ENCODE data around the gene CCT7. TPM values are rescaled to one million over a fixed set of nuclear protein-coding genes. Genes with fewer than 3 reads are reported as not detected.

CCT7 gene
- total and polyA plus RNA-seq, 4 donors = 128 to 157 (median 143) TPM

- ATAC-seq (ENCODE audit: low FRiP score) (no peak), DNase-seq (no peak)
- peaks cover 0 to 3% of the 10 kb centered on the region in 2 donors for H3K27me3 ChIP-seq (ENCODE audit: control insufficient read depth in 1 of 2, insufficient read depth in 2 of 2, low read length in 1 of 2)
- H3K36me3 ChIP-seq (ENCODE audit: control insufficient read depth in 1 of 2, insufficient read depth in 2 of 2, low read length in 1 of 2) = no peaks in the 10 kb centered on the region
- no peak overlapping the region for H3K27ac ChIP-seq (ENCODE audit: low read depth in 1 of 2, low read length in 2 of 2)
- no peak overlapping the region for H3K4me3 ChIP-seq (ENCODE audit: low read length in 2 of 2)
- intact Hi-C loops (cut with DNase I) = no loop called here
- WGBS, 2 donors = 5 to 6% methylated on average over 82 to 113 of the region's 113 CpGs
- no peaks in the 10 kb centered on the region for H3K4me1 ChIP-seq (ENCODE audit: control insufficient read depth in 1 of 2, insufficient read depth in 2 of 2, low read length in 2 of 2)
- H3K9me3 ChIP-seq (ENCODE audit: control insufficient read depth, low read length) = peaks cover 3% of the 10 kb centered on the region
These were observed 35.0 kb downstream of the CCT7 start for GRCh38 chr2:73268830-73269685.

DNA sequence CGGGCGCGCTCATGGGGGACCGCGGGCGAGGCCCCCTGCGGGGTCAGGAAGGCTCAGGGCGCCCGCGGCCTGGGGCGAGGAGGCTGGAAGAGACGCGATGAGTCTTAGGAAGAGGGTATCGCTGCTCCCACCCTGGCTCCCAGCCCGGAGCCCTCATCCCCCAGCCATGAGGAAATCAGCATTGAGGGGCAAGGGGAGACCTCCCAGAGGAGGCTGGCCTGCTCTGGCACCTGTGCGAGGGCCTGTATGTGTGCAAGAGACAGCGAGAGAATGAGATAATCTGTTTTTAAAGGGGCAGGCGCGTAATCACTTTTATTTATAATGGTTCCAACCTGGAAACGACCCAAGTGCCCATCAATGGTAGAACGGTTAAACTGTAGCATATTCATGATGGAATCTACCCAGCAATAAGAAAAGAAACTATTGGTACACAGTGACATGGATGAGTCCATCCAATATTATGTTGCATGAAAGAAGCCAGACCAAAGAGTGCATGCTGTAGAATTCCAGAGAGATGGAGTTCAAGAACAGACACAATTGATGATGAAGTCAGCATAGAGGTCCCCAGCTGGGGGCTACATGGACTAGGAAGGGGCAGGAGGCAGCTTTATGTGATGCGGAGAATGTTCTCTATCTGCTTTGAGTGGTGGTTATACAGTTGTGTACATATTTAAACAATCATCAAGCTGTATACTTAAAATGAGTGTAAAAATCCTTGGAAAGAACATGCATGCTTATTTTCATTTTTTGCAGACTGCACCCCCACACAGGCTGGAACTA, 35.8 kb downstream of the CCT7 start:
- Histone ChIP-seq H3K27ac (ENCODE audit: low read depth in 1 of 2, low read length in 2 of 2) (no peak overlapping the region), H3K4me3 (ENCODE audit: low read length in 2 of 2) (no peak overlapping the region), H3K27me3 (ENCODE audit: control insufficient read depth in 1 of 2, insufficient read depth in 2 of 2, low read length in 1 of 2) (peaks cover 0 to 4% of the 10 kb centered on the region in 2 donors), H3K9me3 (ENCODE audit: control insufficient read depth, low read length) (peaks cover 3% of the 10 kb centered on the region), H3K4me1 (ENCODE audit: control insufficient read depth in 1 of 2, insufficient read depth in 2 of 2, low read length in 2 of 2) (no peaks in the 10 kb centered on the region), H3K36me3 (ENCODE audit: control insufficient read depth in 1 of 2, insufficient read depth in 2 of 2, low read length in 1 of 2) (no peaks in the 10 kb centered on the region)
- ATAC-seq (ENCODE audit: low FRiP score) (no peak), DNase-seq (no peak)
- 19 to 25% methylated on average over 16 to 22 of the region's 22 CpGs for WGBS, 2 donors
- intact Hi-C loops (cut with DNase I) = no loop called here

- no peak for DNase-seq
- intact Hi-C loops (cut with DNase I) = no loop called here
- Histone ChIP-seq H3K27me3 (ENCODE audit: control insufficient read depth in 1 of 2, insufficient read depth in 2 of 2, low read length in 1 of 2) (peaks cover 0 to 4% of the 10 kb centered on the region in 2 donors), H3K27ac (ENCODE audit: low read depth in 1 of 2, low read length in 2 of 2) (no peak overlapping the region), H3K4me1 (ENCODE audit: control insufficient read depth in 1 of 2, insufficient read depth in 2 of 2, low read length in 2 of 2) (no peaks in the 10 kb centered on the region), H3K4me3 (ENCODE audit: low read length in 2 of 2) (no peak overlapping the region), H3K36me3 (ENCODE audit: control insufficient read depth in 1 of 2, insufficient read depth in 2 of 2, low read length in 1 of 2) (no peaks in the 10 kb centered on the region), H3K9me3 (ENCODE audit: control insufficient read depth, low read length) (peaks cover 3% of the 10 kb centered on the region)
- ATAC-seq (ENCODE audit: low FRiP score) = no peak
- 75 to 76% methylated on average over 1 of the region's 1 CpG for WGBS, 2 donors
These were observed 38.2 kb downstream of the CCT7 start for GRCh38 chr2:73272270-73272669.

DNA sequence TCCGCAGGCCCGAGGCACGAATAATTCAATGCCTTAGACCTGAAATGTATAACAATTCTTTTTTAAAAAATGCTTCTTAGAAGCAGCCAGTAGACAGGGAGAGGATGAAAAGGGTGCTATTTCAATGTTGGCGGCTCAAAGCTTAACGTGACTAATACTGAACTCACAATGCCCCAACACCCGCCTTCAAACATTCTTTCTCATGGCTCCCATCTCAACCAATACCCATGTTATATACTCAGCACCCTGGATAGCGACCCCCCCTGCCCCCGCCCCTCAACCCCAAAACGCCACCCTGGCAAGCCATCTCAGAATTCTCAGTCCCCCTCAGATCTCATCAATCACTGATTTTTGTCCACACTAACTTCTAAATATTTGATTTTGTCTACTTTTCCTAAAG, 45.7 kb downstream of the CCT7 start:
- 63 to 67% methylated on average over 9 of the region's 9 CpGs for WGBS, 2 donors
- DNase-seq = no peak
- Histone ChIP-seq H3K4me1 (ENCODE audit: control insufficient read depth in 1 of 2, insufficient read depth in 2 of 2, low read length in 2 of 2) (no peaks in the 10 kb centered on the region), H3K27ac (ENCODE audit: low read depth in 1 of 2, low read length in 2 of 2) (no peak overlapping the region), H3K36me3 (ENCODE audit: control insufficient read depth in 1 of 2, insufficient read depth in 2 of 2, low read length in 1 of 2) (no peaks in the 10 kb centered on the region), H3K9me3 (ENCODE audit: control insufficient read depth, low read length) (peaks cover 5% of the 10 kb centered on the region), H3K27me3 (ENCODE audit: control insufficient read depth in 1 of 2, insufficient read depth in 2 of 2, low read length in 1 of 2) (peaks cover 0 to 3% of the 10 kb centered on the region in 2 donors), H3K4me3 (ENCODE audit: low read length in 2 of 2) (no peak overlapping the region)
- no peak for ATAC-seq (ENCODE audit: low FRiP score)
- intact Hi-C loops (cut with DNase I) = no loop called here

DNA sequence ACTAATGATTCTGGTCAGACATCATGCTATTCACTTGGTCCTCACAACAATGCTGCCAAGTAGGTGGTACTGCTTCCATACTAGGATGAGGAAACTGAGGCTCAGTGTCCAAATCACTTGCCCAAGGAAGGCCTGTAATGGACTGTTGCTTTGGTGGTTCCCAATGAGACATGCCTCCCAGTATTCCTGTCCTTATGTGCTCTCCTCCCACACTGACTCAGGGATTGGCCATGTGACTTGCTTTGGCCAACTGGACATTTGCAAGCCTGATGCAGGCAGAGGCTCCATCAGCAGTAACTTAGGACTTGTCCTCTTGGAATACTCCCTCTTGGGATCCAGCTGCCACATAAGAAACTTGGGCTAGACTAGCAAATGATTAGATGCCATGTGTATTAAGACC, 47.1 kb downstream of the CCT7 start:
- DNase-seq (no peak), ATAC-seq (ENCODE audit: low FRiP score) (no peak)
- Histone ChIP-seq H3K27me3 (ENCODE audit: control insufficient read depth in 1 of 2, insufficient read depth in 2 of 2, low read length in 1 of 2) (peaks cover 0 to 3% of the 10 kb centered on the region in 2 donors), H3K4me3 (ENCODE audit: low read length in 2 of 2) (no peak overlapping the region), H3K36me3 (ENCODE audit: control insufficient read depth in 1 of 2, insufficient read depth in 2 of 2, low read length in 1 of 2) (no peaks in the 10 kb centered on the region), H3K9me3 (ENCODE audit: control insufficient read depth, low read length) (peaks cover 6% of the 10 kb centered on the region), H3K27ac (ENCODE audit: low read depth in 1 of 2, low read length in 2 of 2) (no peak overlapping the region), H3K4me1 (ENCODE audit: control insufficient read depth in 1 of 2, insufficient read depth in 2 of 2, low read length in 2 of 2) (no peaks in the 10 kb centered on the region)
- intact Hi-C loops (cut with DNase I) = no loop called here

DNA sequence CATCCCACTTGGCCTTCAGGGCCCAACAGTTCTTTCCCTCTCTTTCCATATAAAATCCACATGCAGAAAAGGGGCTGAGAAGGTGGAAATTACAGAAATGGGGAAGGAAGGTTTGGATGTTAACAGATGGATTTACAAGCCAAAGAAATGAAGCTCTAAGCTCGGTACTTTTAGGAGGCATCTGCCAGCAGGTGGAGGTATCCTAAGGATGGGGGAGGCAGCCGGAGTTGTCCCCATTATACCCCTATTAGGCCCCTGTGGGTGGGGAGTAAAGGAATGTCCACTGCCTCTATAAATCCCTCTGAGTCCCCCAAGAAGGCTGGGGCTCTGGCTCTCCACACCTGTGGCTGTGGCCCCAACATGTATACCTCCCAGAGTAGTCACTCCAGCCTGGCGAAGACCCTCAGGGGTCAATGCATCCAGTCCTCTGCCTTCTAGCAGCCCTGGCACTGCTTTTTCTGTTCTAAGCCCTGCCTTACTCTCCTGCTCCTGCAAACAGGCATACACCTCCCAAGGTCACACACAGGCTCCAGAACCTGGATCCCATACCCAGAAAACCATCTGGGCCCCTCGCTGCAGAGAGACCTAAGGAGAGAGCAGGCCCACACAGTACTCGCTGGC, 48.9 kb downstream of the CCT7 start:
- no peaks in the 10 kb centered on the region for H3K4me1 ChIP-seq (ENCODE audit: control insufficient read depth in 1 of 2, insufficient read depth in 2 of 2, low read length in 2 of 2)
- intact Hi-C loops (cut with DNase I) = no loop called here
- no peaks in the 10 kb centered on the region for H3K36me3 ChIP-seq (ENCODE audit: control insufficient read depth in 1 of 2, insufficient read depth in 2 of 2, low read length in 1 of 2)
- H3K27ac ChIP-seq (ENCODE audit: low read depth in 1 of 2, low read length in 2 of 2) = no peak overlapping the region
- H3K4me3 ChIP-seq (ENCODE audit: low read length in 2 of 2) = no peak overlapping the region
- H3K27me3 ChIP-seq (ENCODE audit: control insufficient read depth in 1 of 2, insufficient read depth in 2 of 2, low read length in 1 of 2) = no peaks in the 10 kb centered on the region
- no peak for DNase-seq
- WGBS, 2 donors = 37 to 46% methylated on average over 5 of the region's 5 CpGs
- peaks cover 2% of the 10 kb centered on the region for H3K9me3 ChIP-seq (ENCODE audit: control insufficient read depth, low read length)
- ATAC-seq (ENCODE audit: low FRiP score) = no peak

- intact Hi-C loops (cut with DNase I) = no loop called here
- Histone ChIP-seq H3K4me1 (ENCODE audit: control insufficient read depth in 1 of 2, insufficient read depth in 2 of 2, low read length in 2 of 2) (no peaks in the 10 kb centered on the region), H3K27me3 (ENCODE audit: control insufficient read depth in 1 of 2, insufficient read depth in 2 of 2, low read length in 1 of 2) (no peaks in the 10 kb centered on the region), H3K27ac (ENCODE audit: low read depth in 1 of 2, low read length in 2 of 2) (no peak overlapping the region), H3K9me3 (ENCODE audit: control insufficient read depth, low read length) (peaks cover 2% of the 10 kb centered on the region), H3K4me3 (ENCODE audit: low read length in 2 of 2) (peak overlapping the region; percentile 2 to 56), H3K36me3 (ENCODE audit: control insufficient read depth in 1 of 2, insufficient read depth in 2 of 2, low read length in 1 of 2) (no peaks in the 10 kb centered on the region)
- ATAC-seq (ENCODE audit: low FRiP score) (peak; percentile 23), DNase-seq (no peak)
- 5 to 6% methylated on average over 32 to 43 of the region's 43 CpGs for whole genome bisulfite sequencing, 2 donors
These were observed 49.6 kb downstream of the CCT7 start for GRCh38 chr2:73283545-73284295.
